HG02885 (cell line): ENCODE results near the gene JAKMIP1.
"Not testable (repeated sequence)": the region's sequence is repeated elsewhere in the genome, so short reads cannot be mapped to it uniquely, and the experiment has no call there.

Source experiments
- ATAC-seq: cut with Tn5 transposase; IDR thresholded peaks from one replicate; pipeline ENCODE4 v1.9.1; 2021; ENCODE audit warnings: mild to moderate bottlenecking; ENCODE audit not compliant: unreplicated experiment, poor library complexity

JAKMIP1 gene

DNA sequence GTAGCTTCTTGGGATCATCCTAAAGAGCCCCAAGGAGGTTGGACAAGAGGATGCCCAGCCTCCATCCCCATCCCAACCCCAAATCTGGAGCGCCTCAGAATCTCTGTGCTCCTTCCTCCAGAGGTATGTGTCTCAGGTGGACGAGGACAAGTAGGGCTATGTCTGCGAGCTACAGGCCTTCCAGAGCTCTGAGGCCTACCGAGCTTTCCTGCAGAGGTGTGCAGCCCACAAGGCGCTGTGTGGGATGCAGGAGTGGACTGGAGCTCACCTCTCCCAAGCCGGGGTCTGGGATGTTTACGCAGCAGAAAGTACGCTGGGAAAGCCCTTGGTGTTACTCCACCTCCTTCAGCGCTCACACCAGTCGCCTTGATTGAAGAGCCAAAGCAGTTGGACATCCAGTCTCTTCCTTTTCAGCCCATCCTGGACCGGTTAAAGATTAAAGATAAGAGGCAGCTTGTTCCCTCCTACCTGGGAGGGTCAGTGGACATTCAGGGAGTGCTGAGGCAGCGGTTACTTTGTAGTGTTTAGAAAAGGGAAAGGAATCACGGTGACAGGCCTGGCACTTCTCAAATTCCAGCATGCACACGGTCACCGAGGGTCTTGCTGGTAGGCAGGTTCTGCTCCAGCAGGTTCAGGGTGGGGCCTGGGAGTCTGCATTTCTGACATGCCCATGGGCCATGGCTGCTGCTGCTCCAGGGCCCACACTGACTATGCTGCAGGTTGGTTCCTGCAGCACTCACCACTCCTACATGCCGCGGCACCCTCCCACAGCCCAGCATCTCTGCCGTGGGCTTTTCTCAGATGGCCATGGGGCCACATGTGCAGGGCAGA is 29.5 kb upstream of the JAKMIP1 start:
- no peak for ATAC-seq

DNA sequence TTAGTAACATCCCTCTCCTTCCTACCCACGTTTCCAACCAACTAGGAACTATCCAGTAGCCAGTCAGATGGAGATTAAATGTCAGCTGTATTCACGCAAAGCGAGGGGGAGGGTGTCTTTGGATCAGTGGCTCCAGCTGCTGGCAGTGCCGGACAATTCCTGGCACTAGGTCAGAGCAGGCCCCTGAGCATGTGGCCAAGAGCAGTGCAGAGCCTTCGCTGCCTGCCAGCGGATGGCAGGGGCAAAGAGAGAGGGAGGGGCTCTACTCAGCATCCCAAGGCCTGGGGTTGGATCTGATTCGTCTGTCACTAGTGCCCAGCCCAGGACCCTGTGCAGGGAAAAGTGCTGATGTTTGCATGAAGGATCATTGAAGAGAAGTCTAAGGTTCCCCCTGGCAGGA is 28.7 kb upstream of the JAKMIP1 start:
- no peak for ATAC-seq

DNA sequence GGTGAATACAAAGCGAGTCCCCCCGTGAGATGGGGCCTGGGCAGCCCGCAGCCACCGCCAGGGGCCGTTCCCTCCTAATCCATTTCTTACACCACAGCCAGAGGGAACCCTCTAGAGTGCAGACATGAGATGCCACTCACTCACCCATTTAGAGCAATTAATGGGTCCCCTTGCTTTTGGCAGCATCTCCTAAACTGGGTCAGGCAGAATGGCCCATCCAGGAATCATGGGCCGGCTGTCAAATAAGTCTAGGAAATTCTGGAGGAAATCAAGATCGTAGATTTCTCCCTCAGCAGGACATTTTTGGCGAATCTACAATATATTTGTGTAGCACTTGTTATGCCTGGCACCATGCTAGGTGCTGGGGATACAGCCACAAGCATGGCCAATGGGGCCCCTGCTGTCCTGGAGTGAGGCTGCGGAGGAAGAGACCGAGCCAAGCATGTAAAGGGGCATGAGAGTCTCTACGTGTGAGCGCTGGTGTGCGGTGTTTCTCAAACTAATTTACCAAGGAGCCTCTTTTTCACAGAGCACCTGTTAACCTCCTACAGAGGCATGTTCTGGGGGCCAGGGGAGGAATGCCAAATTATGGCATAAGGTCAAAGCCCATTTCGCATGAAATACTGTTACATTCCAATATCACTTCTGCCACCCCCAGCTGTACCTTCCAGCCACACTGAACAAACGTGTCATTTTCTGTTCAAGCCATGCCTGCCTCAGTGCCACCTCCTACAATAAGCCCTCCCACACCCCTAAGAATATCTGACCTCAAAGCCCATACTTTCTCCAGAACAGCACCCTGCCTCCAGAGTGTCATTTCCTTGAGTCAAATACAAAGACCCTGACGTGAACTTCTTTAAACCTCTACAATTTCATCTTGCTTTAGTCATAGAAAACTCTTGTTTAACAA is 28.1 kb upstream of the JAKMIP1 start:
- ATAC-seq: no peak

DNA sequence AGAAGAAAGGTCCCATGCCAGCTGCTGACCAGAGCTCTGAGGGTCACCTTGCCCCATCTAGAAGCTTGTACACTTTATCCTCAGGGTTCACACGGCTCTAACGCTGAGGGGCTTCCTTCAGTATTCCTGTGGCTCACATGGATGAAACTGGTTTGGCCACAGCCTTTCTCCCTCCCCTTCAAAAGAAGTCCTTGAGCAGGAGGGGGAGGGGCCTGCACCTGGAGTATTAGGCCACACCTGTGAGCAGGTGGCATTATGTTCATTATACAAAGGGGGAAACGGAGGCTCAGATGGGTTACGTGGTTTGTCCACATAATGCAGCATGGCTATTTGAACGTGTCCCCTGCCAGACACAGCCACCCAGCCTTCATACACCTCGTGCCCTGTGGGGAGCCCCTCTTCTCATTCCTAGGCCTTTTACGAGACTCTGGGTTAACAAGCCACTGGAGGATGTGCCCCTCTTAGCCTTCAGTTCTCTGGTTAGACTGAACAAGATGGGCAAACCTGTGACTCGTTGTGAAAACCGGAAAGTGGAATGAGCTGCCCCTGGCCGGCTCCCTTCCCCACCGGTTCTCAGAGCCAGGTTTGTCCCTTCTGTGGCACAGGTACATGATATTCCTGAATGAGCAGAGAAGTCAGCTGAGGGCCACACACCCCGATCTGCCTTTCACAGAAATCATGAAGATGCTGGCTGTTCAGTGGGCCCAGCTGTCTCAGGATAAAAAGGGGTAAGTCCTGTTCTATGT is 27.2 kb upstream of the JAKMIP1 start:
- no peak for ATAC-seq

DNA sequence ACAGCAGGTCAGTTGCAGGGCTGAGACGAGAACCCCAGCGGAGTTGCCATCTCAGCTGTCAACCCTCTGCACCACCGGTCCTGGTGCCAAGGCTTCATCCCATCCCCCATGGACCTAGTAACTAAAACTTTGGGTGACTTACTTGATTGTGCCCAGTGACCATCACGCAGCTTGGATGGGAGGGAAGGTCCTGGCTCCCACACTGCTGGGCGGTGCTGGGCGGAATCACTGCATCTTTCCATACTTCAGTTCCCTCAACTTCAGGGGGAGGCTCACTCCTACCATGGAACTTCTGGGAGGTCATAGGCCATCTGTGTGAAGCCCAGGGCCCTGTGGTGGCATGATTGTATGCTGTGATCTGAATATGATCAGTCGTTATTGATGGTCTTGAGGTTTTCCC is 26.2 kb upstream of the JAKMIP1 start:
- ATAC-seq: no peak

DNA sequence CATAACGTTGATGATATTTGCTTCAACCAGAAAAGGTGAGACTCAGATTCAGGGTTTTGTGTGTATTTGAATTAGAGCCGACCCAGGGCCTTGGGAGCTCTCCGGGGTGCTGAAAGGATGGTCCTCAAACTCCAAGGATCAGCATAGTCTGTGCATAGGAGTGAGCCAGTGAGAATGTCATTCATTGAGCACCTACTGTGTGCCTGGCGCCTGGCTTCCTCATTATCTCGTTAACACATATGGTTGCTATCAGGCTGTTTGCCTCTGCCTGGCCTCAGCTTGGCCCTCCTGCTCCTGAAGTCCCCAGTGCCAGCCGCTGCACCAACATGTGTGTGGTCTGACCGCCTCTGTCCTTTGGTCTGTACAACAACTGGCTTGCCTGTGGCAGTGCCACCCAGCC is 25.1 kb upstream of the JAKMIP1 start:
- no peak for ATAC-seq

DNA sequence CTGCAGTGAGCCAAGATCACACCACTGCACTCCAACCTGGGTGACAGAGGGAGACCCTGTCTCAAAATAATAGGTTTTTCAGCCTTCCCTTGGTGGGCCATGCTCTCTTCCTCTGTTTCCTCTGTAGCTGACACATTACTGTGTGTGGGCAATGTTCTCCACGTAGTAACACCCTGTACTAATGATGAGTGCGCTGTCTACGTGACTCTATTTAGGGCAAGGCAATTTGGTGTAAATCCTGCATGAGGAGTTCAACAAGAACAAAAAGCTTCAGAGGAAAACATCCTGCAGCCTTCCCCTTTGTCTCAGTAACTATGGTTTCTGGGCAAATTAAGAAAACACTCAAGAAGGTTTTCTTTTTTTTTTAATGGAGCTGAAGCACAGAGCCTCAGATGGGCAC is 24.4 kb upstream of the JAKMIP1 start:
- no peak for ATAC-seq

DNA sequence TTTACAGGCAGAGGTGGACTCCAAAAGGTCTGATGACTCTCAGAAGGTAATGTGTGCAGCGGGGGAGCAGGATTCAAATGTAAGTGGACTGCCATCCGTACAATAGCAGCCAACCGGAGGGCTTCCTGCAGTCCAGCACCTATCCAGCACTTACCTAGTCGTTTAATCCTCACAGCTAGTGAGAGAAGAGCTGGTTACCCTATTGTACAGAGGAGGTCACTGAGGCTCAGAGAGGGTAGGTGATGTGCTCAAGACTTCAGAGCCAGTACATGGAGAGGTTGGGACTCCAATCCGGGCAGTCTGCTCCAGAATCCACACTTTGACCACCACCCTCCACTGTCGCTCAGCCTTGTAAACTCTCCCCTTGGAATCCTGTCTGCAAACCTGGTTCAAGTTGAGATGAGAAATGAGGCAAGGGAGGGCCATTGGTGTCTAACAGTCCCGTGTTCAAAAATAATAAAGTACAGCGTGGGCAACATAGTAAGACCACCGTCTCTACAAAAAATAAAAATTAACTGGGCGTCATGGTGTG is 22.5 kb upstream of the JAKMIP1 start:
- ATAC-seq: no peak

DNA sequence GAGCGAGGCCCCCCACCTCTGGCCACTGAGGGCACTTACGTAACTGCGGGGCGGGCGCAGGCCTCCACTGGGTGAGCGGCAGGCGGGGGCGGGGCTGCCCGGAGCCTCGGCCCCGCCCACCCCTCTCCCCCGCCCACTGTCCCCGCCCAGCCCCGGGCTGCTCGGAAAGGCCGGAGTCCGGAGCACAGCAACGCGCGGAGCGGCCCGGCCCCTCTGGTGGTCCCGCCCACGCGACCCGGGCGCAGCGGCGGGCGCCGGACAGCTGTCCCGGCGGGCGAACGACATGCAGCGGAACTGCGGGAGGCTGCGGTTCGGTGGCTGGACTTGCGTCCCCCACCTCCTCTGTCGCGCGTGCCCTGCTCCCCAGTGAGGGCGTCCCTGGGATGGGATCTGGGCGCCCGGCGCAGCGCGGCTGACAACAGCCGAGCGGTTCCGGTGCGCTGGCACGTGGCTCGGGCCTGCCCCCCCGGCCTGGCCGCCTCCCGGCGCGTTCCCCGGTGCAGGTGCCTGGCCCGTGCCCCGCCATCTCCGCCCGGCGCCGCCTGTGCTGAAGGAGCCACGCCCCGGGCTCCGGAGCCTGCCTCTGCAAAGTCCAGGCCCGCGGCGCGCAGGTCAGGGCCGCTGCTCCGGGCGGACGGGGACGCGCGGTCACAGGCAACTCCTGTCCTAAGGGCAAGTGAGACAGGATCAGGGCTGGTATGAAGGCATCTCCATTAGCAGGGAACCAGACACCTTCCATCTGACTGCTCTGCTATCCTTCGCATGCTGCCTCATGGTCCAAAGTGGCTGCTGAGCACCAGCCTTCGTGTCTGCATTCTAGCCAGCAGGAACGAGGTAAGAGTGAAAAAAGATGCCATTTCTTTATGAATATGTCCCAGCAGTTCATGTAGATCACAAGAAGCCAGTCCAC is 21.8 kb upstream of the JAKMIP1 start:
- no peak for ATAC-seq

DNA sequence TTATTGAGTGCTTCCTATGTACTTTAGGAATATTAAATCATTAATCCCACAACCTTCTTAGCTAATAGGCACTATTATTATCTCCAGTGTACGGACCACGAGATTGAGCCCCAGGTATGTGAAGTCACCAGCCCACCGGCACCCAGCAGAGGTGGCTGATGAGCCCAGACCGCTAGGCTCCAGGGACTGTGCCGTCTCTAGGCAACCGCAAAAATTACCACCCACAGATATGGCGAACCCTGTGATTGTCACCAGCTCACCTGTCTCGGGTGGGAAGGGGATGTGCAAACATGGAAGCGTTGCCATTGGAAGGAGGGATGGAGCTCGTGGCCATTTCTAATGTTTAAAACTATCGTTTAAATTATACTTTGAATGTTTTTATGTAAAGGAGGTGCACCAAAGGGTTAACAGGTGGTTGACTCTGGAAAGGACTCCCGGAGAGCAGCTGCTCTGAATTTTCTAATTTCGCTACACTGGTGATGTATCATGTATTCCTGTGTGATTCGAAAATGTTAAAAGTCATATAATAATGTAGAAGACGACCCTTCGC is 21.0 kb upstream of the JAKMIP1 start:
- ATAC-seq: no peak

DNA sequence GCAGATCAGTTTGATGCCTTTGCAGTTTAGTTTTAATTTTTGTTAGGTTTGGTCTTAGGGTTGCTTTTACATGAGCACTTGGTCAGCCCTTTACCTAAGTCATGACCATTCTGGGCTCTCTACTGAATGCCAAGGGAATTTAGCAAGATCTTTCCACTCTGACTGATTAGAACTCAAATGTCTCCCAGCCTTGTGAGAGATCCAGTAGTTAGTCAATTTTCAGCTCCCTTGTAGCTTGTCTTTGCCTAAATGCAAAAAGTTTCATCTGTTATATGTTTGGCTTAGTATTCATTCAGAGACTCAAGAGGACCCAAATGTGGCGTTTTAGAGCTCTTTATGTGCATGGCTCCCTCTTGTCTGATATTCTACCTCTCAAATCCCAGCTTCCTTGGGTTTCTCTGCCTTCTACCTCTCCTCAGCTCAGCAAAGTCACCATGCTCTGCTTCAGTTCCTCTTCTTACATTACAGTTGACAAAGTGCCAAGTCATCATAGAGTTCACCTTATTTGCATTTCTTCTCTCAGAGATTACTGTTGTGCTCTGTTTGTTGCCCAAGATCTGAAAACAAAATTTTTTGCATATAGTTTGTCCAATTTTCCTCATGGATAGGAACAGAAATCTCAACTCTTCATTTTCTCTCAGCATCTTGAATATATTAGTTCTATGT is 17.5 kb upstream of the JAKMIP1 start:
- ATAC-seq: peak; percentile 95

DNA sequence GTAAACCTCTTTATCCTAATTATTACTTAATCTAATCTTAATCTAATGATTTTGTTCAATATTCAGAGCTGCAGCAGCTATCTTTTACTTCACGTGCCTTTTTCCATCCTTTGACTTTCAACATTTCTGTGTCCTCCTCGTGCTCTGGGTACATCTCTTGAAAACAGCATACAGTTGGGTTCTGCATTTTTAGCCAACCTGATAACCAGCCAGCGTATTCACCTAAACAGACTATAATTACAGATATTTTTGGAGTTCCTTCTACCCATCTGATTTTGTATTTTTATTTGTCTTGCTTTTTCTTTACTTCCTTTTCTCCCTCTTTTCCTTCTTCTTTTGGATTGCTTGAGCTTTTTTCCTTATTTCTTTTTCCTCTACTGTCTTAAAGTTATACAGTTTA is 16.2 kb upstream of the JAKMIP1 start:
- ATAC-seq: no peak

DNA sequence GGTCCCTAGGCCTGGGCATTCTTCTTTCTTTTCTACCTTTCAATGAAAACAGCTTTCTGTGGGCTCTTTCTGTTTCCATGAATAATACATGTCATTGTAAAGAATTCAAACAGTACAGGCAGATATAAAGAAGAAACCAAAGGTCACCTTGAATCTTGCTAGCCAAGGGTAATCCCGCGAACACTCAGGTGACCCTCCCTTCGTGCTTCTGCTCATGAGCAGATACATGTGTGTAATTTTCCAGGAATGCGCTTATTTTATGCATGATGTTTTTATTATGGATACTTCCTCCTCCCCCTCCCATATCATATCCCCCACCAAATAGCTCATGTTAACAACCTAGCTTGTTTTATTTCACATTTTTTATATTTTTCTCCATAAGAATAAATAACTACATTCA is 9.6 kb upstream of the JAKMIP1 start:
- ATAC-seq: no peak

DNA sequence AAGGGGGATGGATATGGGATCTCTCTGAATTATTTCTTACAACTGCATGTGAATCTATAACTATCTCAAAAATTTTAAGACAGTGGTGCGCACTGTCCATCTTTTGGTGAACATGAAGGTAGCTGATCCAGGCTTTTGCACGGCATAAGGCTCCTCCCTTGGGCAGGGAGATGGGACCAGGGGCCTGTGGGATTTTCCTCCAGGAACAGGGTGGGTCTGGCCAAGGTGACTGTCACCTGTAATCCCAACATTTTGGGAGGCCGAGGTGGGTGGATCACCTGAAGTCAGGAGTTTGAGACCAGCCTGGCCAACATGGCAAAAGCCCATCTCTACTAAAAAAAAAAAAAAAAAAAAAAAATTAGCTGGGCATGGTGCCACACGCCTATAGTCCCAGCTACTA is 8.9 kb upstream of the JAKMIP1 start:
- not testable (repeated sequence) for ATAC-seq

DNA sequence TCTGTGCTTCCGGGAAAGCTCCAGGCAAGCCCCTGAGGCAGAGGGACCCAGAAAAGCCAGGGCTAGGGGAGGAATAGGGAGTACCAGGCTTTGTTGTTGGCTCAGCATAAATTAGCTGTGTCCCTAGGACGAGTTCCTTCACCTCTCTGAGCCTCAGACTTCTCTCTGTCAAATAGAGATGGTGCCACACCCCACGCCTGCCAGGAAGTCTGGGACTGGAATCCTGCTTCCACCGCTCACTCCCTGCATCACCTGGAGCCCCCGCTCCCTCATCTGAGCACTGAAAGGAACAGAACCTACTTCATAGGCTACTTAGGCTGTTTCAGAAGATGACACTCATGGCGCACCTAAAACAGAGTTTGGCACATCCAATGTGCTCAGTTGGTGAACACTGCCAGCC is 8.1 kb upstream of the JAKMIP1 start:
- ATAC-seq: no peak

DNA sequence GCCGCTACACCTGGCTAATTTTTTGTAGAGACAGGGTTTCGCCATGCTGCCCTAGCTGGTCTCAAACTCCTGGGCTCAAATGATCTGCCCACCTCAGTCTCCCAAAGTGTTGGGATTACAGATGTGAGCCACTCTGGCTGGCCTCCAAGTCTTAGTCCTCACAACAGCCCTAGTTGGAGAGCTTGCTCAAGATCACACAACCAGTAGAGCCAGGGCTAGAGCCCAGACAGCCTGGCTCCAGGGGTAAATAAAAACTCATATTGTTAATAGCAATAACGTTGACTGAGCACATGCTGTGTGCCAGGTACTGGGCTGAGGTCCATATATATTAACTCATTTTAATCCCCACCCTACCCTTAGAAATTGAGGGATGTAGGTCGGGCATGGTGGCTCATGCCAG is 7.3 kb upstream of the JAKMIP1 start:
- no peak for ATAC-seq

DNA sequence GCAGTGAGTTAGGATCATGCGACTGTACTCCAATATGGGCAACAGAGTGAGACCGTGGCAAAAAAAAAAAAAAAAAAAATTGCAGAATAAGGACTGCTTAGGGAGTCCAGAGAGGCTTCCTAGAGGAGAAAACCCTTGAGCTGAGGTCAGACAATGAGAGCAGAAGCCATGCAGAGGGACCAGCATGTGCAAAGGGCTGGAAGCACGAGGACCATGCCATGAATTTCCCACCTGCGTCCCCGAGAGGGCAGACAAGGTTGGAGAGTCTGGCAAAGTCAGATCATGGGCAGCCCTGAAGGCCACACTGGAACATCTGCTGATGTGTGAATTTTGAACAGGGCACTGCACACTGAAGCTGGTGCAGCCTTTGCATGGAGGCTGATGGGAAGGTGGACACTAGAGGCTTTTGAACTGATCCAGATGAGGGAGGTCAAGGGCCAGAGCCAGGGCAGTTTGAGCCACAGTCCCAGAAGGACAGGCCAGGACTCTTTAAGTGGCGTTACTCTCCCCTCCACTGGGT is 6.5 kb upstream of the JAKMIP1 start:
- ATAC-seq: no peak

DNA sequence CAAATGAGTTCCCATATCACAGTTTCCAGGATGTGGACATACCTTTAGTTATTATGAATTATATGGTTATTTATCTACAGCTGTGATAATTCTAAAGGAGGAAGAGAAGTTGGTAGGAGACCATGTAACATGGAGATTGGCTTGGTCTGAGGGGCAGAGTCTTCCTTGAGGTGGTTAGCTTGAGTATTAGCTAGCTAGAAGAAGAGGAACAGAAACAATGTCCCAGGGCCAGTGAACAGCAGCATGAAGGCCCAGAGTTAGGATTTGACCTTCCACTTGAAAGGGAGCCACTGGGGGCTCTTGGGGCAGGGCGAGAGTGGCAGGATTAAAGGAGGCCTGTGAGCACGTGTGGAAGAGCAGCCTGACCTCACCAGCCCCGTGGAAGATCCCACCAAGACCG is 5.6 kb upstream of the JAKMIP1 start:
- peak; percentile 52 for ATAC-seq

DNA sequence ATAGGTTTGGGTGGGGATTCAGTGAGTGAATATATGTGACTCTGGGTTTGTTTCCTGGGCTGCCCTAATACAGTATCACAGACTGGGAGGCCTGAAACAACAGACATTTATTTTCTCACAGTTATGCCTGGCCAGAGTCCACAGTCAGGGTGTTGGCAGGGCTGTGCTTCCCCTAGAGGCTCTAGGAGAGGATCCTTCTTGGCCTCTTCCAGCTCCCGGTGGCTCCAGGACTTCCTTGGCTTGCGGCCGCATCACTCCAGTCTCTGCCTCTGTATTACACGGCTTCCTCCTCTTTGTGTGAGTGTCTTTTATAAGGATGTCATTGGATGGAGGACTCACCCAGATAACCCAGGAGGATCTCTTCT is 5.2 kb upstream of the JAKMIP1 start:
- no peak for ATAC-seq
